HG02870 (cell line): ENCODE results near the gene NADK.

ENCODE experiments used
- ATAC-seq: cut with Tn5 transposase; IDR thresholded peaks from one replicate; pipeline ENCODE4 v1.9.1; 2021; ENCODE audit warnings: mild to moderate bottlenecking, moderate library complexity; ENCODE audit not compliant: unreplicated experiment

NADK gene

GRCh38 chr1:1788136-1788535 is 9.9 kb upstream of the NADK start:
- ATAC-seq = no peak

- ATAC-seq = no peak
Observed at GRCh38 chr1:1786836-1787605, 8.8 kb upstream of the NADK start.

GRCh38 chr1:1785666-1786065 is 7.4 kb upstream of the NADK start:
- ATAC-seq = no peak

GRCh38 chr1:1784933-1785332 is 6.7 kb upstream of the NADK start:
- no peak for ATAC-seq

GRCh38 chr1:1783320-1783719 is 5.0 kb upstream of the NADK start:
- ATAC-seq = no peak

GRCh38 chr1:1782399-1783221 is 4.3 kb upstream of the NADK start:
- no peak for ATAC-seq

GRCh38 chr1:1781526-1781903 is 3.2 kb upstream of the NADK start:
- no peak for ATAC-seq

GRCh38 chr1:1780598-1781525 is 2.6 kb upstream of the NADK start:
- ATAC-seq = no peak

GRCh38 chr1:1779691-1780597 is 1.7 kb upstream of the NADK start:
- ATAC-seq = no peak

- no peak for ATAC-seq
Observed at GRCh38 chr1:1779320-1779675, 1.0 kb upstream of the NADK start.

GRCh38 chr1:1778663-1779319 is 521 bp upstream of the NADK start:
- peak; percentile 58 for ATAC-seq

- no peak for ATAC-seq
Observed at GRCh38 chr1:1777583-1777899, 729 bp downstream of the NADK start.

GRCh38 chr1:1776672-1777582 is 1.3 kb downstream of the NADK start:
- ATAC-seq = no peak

- ATAC-seq = no peak
Observed at GRCh38 chr1:1775327-1776226, 2.7 kb downstream of the NADK start.

- no peak for ATAC-seq
Observed at GRCh38 chr1:1773874-1774273, 4.4 kb downstream of the NADK start.

- no peak for ATAC-seq
Observed at GRCh38 chr1:1771096-1771495, 7.2 kb downstream of the NADK start.

- ATAC-seq = no peak
Observed at GRCh38 chr1:1770102-1770501, 8.2 kb downstream of the NADK start.
